Progenitor cell of endocrine pancreas (in vitro differentiated cells): Measurements from ENCODE around the gene BOD1L2. TPM values are rescaled to one million over a fixed set of nuclear protein-coding genes. Genes with fewer than 3 reads are reported as not detected.

Source experiments
- DNase-seq: peaks from one replicate; pipeline ENCODE4 v3.0.0; 2021; ENCODE audit warnings: low spot score; ENCODE audit not compliant: unreplicated experiment
- H3K27ac Mint-ChIP-seq: 2 replicates; pipeline ENCODE4 v1.8.0; 2021; ENCODE audit warnings: mild to moderate bottlenecking, moderate library complexity, mixed read lengths
- H3K27me3 Mint-ChIP-seq: 2 replicates; pipeline ENCODE4 v1.8.0; 2021; ENCODE audit warnings: mixed read lengths
- H3K36me3 Mint-ChIP-seq: 2 replicates; pipeline ENCODE4 v1.8.0; 2022; ENCODE audit warnings: mixed read lengths; ENCODE audit not compliant: insufficient read depth
- H3K4me1 Mint-ChIP-seq: 2 replicates; pipeline ENCODE4 v1.8.0; 2021; ENCODE audit warnings: low read depth, mixed read lengths
- H3K4me3 Mint-ChIP-seq: 2 replicates; pipeline ENCODE4 v1.8.0; 2021; ENCODE audit warnings: low read depth, mild to moderate bottlenecking, moderate library complexity, mixed read lengths
- H3K9me3 Mint-ChIP-seq: 2 replicates; pipeline ENCODE4 v1.8.0; 2021; ENCODE audit warnings: low read depth, mixed read lengths
- total RNA-seq: library from RNA; stranded (reverse); gene quantifications from 2 replicates; pipeline ENCODE4 v1.2.1, GENCODE V29; 2021
- TF ChIP-seq, protein P1 (sequence below): fragments of 200-600 bp; sonication (generic); IDR thresholded peaks from one replicate; pipeline ENCODE4 v1.5.0; 2021; ENCODE audit warnings: antibody characterized with exemption, mild to moderate bottlenecking; ENCODE audit not compliant: unreplicated experiment

The BOD1L2 gene
- total RNA-seq, 1 donor from 2014 or later = not detected

DNA sequence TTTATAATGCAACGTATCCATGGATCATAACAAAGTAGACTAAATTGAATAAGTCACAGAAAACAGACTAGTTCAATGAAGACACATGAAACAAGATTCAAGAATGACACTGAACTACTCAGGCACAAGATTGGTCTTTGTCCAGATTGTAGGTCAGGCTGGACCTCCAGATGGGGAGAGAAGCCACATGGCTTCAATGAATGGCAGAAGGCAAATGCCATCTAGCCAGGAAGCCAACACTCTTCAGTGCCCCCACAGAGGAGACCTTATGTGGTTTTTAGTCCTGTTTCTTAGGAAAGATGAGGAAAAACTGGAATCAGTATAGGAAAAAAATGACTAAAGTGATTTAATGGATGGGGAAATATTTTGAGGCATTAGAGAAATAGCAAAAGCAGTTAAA, 43.1 kb downstream of the BOD1L2 start:
- H3K36me3 Mint-ChIP-seq = peaks cover 6% of the 10 kb centered on the region
- peaks cover 22% of the 10 kb centered on the region for H3K9me3 Mint-ChIP-seq
- no peak overlapping the region for H3K27ac Mint-ChIP-seq
- H3K4me1 Mint-ChIP-seq = peaks cover 10% of the 10 kb centered on the region
- TF ChIP-seq, protein P1, sequence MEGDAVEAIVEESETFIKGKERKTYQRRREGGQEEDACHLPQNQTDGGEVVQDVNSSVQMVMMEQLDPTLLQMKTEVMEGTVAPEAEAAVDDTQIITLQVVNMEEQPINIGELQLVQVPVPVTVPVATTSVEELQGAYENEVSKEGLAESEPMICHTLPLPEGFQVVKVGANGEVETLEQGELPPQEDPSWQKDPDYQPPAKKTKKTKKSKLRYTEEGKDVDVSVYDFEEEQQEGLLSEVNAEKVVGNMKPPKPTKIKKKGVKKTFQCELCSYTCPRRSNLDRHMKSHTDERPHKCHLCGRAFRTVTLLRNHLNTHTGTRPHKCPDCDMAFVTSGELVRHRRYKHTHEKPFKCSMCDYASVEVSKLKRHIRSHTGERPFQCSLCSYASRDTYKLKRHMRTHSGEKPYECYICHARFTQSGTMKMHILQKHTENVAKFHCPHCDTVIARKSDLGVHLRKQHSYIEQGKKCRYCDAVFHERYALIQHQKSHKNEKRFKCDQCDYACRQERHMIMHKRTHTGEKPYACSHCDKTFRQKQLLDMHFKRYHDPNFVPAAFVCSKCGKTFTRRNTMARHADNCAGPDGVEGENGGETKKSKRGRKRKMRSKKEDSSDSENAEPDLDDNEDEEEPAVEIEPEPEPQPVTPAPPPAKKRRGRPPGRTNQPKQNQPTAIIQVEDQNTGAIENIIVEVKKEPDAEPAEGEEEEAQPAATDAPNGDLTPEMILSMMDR = no peak
- no peaks in the 10 kb centered on the region for H3K27me3 Mint-ChIP-seq
- H3K4me3 Mint-ChIP-seq = no peak overlapping the region
- no peak for DNase-seq

DNA sequence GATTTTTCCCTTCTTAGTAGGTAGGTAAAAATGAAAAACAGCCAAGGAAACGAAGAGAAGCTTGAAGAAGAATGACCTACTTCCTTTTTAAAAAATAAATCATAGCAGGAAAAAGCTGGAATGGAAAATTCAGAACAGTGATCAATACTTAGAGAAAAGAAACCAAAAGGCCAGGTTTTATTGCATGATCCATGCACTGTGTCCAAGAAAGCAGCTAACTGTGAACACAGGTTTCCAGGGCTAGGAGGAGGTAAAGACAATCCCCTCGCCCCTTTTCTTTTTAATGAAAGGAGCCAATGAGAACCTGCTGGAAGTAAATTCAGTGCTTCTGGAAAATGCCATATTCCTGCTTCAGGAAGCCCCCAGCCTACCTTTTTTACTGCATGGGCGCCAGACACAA, 47.2 kb downstream of the BOD1L2 start:
- Mint-ChIP-seq H3K4me3 (no peak overlapping the region), H3K36me3 (peaks cover 2% of the 10 kb centered on the region), H3K27me3 (no peaks in the 10 kb centered on the region), H3K4me1 (peaks cover 11% of the 10 kb centered on the region), H3K27ac (no peak overlapping the region), H3K9me3 (peaks cover 10% of the 10 kb centered on the region)
- TF ChIP-seq, protein P1 = no peak
- DNase-seq = no peak

DNA sequence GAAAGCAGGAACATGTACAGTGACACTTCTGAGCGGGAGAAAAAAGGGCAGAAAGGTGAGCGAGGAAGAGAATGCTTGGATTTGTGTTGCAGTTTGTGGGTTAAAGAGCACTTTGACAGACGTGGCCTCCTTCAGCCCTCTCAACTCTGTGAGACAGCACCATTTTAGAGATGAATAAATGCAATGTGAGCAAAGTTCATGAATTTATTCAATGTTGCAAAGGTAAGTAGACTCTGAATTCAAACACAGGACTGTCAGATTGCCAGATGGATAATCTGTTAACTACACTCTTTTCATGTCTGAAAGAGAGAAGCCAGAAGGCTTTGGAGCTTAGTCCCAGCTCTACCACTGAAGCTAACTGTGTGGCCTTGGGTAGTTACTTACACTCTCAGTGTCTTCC, 47.7 kb downstream of the BOD1L2 start:
- Mint-ChIP-seq H3K36me3 (peaks cover 2% of the 10 kb centered on the region), H3K27ac (no peak overlapping the region), H3K9me3 (peaks cover 10% of the 10 kb centered on the region), H3K4me1 (peaks cover 9% of the 10 kb centered on the region), H3K27me3 (no peaks in the 10 kb centered on the region), H3K4me3 (no peak overlapping the region)
- DNase-seq = no peak
- TF ChIP-seq, protein P1 = no peak

DNA sequence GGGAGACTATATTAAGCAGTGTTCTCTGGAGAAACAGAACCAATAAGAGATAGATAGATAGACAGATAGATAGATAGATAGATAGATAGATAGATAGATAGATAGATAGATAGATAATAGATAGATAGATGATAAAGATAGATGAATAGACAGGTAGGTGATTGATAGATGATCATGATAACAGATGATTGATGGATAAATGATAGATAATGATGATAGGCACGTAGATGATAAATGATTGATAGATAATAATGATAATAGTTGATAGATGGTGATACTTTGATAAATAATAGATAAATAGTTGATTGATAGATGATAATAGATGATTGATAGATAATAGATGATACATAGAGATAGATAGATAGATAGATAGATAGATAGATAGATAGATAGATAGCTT, 48.5 kb downstream of the BOD1L2 start:
- Mint-ChIP-seq H3K36me3 (no peaks in the 10 kb centered on the region), H3K4me1 (peaks cover 6% of the 10 kb centered on the region), H3K4me3 (no peak overlapping the region), H3K27me3 (no peaks in the 10 kb centered on the region), H3K9me3 (peaks cover 7% of the 10 kb centered on the region), H3K27ac (no peak overlapping the region)
- TF ChIP-seq, protein P1 = no peak
- no peak for DNase-seq

DNA sequence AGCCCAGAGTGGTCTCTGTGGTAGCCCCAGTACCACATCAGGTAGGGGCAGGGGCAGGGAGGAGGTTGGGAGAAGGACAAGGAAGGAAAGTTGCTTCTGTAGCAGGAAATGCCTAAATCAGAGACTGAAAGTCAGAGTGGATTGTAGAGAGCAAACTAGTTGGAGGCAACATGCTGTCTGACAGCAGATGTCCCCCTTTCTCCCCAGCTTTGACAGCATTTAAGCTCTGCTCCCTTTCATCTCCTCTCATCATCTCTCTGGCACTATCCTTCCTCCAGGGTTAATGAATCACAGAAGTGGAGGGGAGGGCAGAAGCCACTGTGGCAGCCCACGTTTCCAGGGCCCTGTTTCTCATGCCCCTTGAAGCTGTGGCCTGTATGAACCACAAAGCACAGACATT, 50.4 kb downstream of the BOD1L2 start:
- no peak for DNase-seq
- peaks cover 6% of the 10 kb centered on the region for H3K4me1 Mint-ChIP-seq
- H3K9me3 Mint-ChIP-seq = no peaks in the 10 kb centered on the region
- TF ChIP-seq, protein P1 = no peak
- H3K27ac Mint-ChIP-seq = no peak overlapping the region
- no peaks in the 10 kb centered on the region for H3K36me3 Mint-ChIP-seq
- no peaks in the 10 kb centered on the region for H3K27me3 Mint-ChIP-seq
- H3K4me3 Mint-ChIP-seq = no peak overlapping the region

DNA sequence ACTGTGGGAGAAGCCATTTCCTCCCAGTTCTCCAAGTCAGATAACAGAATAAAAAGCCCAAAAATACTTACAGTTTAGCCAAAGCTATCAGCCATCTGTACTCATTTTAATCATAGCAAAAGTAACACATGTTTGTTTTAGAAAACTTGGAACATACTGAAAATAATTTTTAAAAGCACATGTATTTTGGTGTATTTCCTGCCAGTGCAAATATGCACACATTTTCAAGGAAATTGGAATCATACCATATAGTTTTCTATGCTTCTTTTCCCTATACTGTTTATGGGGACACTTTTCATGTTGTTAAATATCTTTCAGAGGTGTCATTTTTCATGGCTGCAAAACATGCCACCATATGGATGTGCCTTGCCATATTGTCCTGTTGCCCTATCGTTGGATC, 51.2 kb downstream of the BOD1L2 start:
- H3K9me3 Mint-ChIP-seq = no peaks in the 10 kb centered on the region
- H3K27me3 Mint-ChIP-seq = no peaks in the 10 kb centered on the region
- H3K36me3 Mint-ChIP-seq = no peaks in the 10 kb centered on the region
- no peak for DNase-seq
- TF ChIP-seq, protein P1 = no peak
- no peak overlapping the region for H3K27ac Mint-ChIP-seq
- H3K4me3 Mint-ChIP-seq = no peak overlapping the region
- peaks cover 6% of the 10 kb centered on the region for H3K4me1 Mint-ChIP-seq
